Muscle of arm (tissue), 12 donors: Measurements from ENCODE around the gene RASGRP3. TPM values are rescaled to one million over a fixed set of nuclear protein-coding genes. Genes with fewer than 3 reads are reported as not detected.

Experiments used
- DNase-seq: peaks from one replicate; pipeline ENCODE4 v3.0.0-alpha.2; 2013
- polyA plus RNA-seq, 12 donors: library from polyadenylated mRNA; unstranded; fragments of 120-200 nt; gene quantifications; one replicate each; pipeline ENCODE4 v1.2.1, GENCODE V29; 2013; ENCODE audit not compliant: insufficient read length in 12 of 12

The RASGRP3 gene
- polyA plus RNA-seq, 12 donors = 18.1 to 45.7 (median 34.7) TPM; not detected in 1

GRCh38 chr2:33521791-33522281 lies 45.4 kb downstream of the RASGRP3 start:
- DNase-seq = peak; percentile 67

- no peak for DNase-seq
Observed at GRCh38 chr2:33522576-33522975, 46.1 kb downstream of the RASGRP3 start.

DNA sequence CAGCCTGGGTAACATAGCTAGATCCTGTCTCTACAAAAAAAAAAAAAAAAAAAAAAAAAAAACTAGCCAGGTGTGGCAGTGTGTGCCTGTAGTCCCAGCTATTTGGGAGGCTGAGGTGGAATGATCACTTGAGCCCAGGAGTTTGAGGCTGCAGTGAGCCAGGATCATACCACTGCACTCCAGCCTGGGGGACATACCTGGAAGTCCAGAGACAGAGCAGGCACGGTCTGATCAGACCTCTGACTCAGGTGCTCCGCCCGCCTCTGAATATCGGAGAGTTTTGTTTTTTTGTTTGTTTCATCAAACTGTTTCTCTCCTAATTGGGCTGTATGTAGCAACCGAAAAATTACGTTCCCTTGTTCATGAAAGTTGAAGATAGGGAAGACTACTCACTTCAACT lies 49.2 kb downstream of the RASGRP3 start:
- no peak for DNase-seq

- DNase-seq = no peak
Observed at GRCh38 chr2:33526132-33526531, 49.7 kb downstream of the RASGRP3 start.

GRCh38 chr2:33526921-33527320 lies 50.5 kb downstream of the RASGRP3 start:
- DNase-seq = no peak

- DNase-seq = no peak
Observed at GRCh38 chr2:33528441-33528950, 52.0 kb downstream of the RASGRP3 start.

DNA sequence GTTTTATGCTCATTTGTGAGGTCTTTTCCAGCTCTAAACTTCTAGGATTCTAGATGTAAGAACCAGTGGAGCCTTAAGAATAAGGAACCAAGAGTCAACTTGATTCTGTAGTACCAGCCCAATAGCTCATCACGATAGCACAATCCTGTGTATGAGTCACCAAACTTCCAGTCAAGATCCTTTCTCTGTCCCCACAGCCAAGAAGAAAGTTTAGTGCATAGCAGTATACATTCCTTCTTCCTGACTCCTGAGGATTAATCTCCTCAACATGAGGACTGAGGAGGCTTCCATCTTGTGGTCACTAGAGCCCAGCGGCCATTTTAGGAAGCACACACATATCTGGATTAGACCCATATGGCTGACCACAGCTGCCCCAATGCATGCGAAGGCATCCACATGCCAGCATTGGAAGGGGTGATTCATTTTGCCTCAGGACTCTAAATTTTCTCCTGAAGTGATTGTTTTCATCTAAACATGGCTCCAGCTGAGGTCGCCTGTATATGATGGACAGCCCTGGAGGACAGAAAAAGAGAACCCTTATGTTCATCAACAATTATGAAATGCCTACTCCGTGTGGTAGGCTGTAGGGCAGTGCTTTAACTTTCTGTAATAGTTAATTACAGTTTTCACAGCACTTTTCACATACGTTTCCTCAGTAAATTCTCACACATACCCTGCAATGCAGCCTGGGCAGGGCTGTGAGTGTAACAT lies 53.5 kb downstream of the RASGRP3 start:
- no peak for DNase-seq

- DNase-seq = no peak
Observed at GRCh38 chr2:33530690-33531548, 54.5 kb downstream of the RASGRP3 start.

DNA sequence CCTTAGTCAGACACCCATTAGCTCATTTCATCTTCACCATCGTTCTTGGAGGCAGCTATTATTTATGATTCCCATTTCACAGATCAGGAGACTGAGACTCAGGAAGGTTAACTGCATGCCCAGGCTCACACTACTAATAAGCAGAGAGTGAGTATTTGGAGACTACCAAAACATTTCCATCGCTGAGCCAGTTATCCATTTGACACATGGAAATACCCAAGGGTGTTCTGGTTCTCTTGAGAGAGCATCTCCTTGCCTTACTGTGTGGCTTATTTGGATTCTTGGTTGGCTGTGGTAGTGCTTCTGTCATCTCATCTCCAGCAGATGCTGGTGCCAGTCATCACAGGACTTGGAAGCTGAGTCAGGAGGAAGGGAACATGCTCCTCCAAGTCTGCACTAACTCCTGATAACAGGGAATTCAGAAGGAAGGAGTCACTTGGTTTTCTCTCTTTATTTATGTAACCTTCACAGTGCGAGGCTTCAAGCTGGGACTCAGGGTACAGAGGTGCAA lies 55.2 kb downstream of the RASGRP3 start:
- no peak for DNase-seq

DNA sequence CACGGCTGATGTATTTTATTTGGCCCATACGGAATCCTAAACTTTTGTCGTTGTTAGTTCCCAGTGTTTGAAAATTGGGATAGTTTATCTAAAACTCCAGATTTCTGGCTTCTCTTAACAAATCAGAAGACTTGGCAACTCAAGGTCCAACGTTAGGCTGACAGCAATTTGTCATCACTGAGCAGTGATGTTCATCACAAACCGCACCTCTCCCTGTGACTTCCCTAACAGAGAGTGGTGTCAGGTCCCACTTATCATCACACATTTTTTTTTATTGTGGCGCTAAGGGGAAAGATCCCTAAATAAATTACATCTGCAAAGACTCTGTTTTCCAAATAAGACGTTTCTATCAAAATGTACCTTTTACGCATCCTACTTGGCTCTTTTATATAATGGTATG lies 55.7 kb downstream of the RASGRP3 start:
- no peak for DNase-seq

GRCh38 chr2:33532966-33533365 lies 56.5 kb downstream of the RASGRP3 start:
- no peak for DNase-seq

GRCh38 chr2:33535421-33535820 lies 59.0 kb downstream of the RASGRP3 start:
- DNase-seq = no peak

- DNase-seq = no peak
Observed at GRCh38 chr2:33541243-33541642, 64.8 kb downstream of the RASGRP3 start.

DNA sequence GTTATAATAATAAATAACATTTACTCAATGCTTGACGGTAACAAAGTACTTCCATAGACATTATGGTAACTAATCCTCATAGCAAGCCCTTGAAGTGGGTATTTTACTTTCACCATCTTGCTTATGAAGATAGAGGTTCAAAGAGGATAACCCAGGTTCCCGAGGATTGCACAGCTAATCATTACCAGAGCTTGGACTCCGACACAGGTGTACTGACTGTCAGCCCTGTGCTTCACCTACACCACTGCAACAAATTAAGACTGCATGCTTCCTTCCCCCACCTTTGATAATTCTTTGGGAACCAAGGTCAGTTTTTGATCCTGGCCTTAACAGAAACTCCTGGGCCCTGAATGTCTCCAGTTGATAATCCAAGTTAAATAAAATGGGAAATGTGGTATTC lies 73.8 kb downstream of the RASGRP3 start:
- DNase-seq = no peak

DNA sequence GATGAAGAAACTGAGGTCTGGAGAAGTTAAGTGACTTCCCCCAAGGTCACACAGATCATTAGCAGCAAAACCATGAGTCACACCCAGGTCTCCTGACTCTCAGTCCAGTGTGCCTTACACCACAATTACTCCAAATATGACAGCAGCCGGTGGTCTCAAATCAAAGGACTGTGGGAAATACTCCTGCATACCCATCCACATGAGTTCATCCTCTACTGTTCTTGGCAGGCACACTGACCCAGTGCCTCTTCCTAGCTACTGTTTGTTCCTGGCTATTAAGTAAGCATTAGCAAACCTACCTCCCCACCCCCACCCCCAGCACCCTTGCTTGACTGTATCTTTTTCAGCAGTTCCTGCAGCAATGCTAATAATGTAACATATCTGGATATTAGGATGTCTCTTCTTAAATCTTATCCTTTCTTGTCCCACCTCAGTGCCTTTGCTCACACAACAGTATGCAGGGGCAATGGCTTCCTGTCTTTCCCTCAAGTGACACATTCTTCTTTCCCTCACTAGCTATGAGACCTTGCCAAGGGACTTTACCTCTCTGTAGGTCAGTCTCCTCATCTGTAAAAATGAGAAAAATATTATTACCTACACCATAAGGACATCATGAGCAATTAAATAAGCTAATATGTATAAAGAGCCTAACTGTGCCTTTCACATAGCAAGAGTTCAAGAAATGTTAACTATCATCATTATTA lies 76.5 kb downstream of the RASGRP3 start:
- DNase-seq = no peak

DNA sequence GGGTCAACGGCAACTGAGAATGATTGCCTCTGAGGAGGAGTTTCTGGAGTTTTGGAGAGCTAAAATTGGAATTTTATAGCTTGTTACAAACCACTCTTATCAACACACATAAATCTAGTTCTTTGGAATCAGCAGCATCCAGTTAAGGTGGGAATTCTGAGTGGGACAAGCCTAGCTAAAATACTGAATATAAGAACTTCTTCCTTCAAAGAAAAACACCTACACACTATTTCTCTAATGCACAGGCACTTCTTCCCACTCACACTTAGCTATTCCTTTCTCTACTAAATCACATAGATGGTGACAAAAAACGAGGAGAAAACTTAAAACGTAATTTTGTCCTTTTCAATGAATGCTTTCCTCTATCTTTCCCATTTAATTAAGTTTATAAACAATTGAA lies 79.2 kb downstream of the RASGRP3 start:
- DNase-seq = no peak

DNA sequence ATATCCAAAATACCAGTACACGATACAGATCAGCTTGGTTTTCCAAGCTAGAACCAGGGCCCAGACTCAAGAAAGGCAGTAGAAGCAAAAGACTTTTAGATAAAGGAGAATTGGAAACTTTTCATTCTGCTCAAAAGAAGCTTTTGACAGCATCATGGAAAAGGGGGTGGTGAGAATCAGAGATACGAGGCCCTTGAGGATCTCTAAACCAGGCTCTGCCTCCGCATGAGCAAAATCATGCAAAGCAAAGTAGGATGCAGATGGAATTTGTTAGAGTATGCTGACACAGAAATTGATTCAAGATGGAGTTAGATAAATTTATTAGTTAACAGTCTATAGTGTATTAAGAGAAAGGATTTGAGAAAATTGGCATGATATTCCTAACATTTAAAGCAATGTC lies 82.9 kb downstream of the RASGRP3 start:
- no peak for DNase-seq

GRCh38 chr2:33560017-33560416 lies 83.6 kb downstream of the RASGRP3 start:
- no peak for DNase-seq

DNA sequence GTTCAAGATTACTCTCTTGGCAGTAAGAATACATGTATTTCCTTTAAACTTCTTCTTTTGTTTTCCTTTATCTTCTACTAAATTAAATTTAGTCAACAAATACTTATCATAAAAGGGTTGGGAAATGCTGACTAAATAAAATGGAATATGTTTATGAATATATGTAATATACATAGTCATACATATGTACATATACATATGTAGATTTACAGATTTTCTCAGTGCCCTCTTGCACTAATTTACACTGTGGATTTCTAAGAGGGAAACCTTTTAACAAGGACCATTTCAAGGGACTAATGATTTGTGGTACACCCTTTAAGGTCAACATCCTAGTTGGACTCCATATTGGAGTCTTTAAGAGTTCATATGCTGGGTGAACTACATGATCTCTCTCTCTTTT lies 85.4 kb downstream of the RASGRP3 start:
- DNase-seq = no peak

DNA sequence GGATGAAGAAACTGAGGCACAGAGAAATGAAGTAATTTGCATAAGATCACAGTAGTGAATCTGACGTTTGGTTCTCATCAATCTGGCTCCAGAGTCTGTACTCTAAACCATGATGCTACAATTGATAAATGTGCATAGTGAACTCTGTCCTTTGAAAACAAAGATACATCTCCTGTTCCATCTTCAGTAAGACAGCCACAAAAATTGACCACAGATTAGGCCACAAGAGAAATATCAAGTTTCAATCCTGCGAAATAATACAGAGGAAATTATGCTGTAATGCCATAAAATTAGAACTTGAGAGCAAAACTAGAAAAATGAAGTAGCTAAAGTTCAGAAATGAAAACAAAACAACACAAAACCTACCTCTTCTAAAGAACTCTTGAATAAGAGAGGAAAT lies 94.2 kb downstream of the RASGRP3 start:
- no peak for DNase-seq

DNA sequence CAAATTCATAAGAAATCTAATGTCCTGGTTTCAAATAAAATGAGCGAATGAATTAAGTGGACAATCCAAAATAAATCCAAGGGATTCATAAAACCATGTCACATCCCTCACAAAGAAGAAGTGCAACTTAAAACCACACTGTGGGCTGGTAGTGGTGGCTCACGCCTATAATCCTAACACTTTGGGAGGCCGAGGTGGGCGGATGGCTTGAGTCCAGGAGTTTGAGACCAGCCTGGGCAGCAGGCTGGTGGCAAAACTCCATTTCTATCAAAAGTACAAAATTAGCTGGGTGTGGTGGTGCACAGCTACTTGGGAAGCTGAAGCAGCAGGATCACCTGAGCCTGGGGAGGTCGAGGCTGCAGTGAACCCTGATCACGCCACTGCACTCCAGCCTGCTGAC lies 97.2 kb downstream of the RASGRP3 start:
- no peak for DNase-seq

DNA sequence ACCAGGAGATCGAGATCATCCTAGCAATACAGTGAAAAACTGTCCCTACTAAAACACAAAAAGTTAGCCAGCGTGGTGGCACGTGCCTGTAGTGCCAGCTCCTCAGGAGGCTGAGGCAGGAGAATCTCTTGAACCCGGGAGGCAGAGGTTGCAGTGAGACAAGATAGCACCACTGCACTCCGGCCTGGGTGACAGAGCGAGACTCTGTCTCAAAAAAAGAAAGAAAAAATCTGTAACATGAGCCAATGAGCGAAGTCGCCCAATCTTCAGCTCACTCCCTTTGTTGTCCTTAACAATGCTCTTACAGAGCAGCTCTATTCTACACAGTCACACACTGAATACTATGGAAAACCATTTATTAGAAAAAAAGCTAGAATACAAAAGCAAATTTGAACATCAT lies 100.6 kb downstream of the RASGRP3 start:
- no peak for DNase-seq
